Measurements from ENCODE around the gene STPG1.

STPG1 gene

GRCh38 chr1:24426744-24427544 lies 13.4 kb upstream of the STPG1 start:
- DNase-seq, result no peak

- DNase-seq, result no peak
These were observed 12.3 kb upstream of the STPG1 start for GRCh38 chr1:24425922-24426321.

- DNase-seq, result no peak
These were observed 11.9 kb upstream of the STPG1 start for GRCh38 chr1:24425441-24425840.

GRCh38 chr1:24424990-24425389 lies 11.4 kb upstream of the STPG1 start:
- DNase-seq, result no peak

GRCh38 chr1:24424207-24424606 lies 10.6 kb upstream of the STPG1 start:
- no peak for DNase-seq

GRCh38 chr1:24421502-24421901 lies 7.9 kb upstream of the STPG1 start:
- no peak for DNase-seq

GRCh38 chr1:24420547-24420946 lies 7.0 kb upstream of the STPG1 start:
- DNase-seq, result no peak

GRCh38 chr1:24418898-24419628 lies 5.5 kb upstream of the STPG1 start:
- DNase-seq, result peak; percentile 22

GRCh38 chr1:24417681-24418080 lies 4.1 kb upstream of the STPG1 start:
- no peak for DNase-seq

GRCh38 chr1:24416666-24417391 lies 3.2 kb upstream of the STPG1 start:
- no peak for DNase-seq

GRCh38 chr1:24415910-24416665 lies 2.5 kb upstream of the STPG1 start:
- DNase-seq, result no peak

- peak; percentile 97 for DNase-seq
These were observed 1.8 kb upstream of the STPG1 start, which contains the start of gene NIPAL3 for GRCh38 chr1:24415334-24415909. TSS of gene NIPAL3 (plus strand) at chr1:24415802. CDS start at chr1:24419548, 3,746 bp downstream.

GRCh38 chr1:24414775-24415333 lies 1.3 kb upstream of the STPG1 start:
- DNase-seq, result no peak

GRCh38 chr1:24412408-24412807 lies 1.2 kb downstream of the STPG1 start:
- DNase-seq, result no peak

- DNase-seq, result no peak
These were observed 1.6 kb downstream of the STPG1 start for GRCh38 chr1:24411963-24412362.

- no peak for DNase-seq
These were observed 2.8 kb downstream of the STPG1 start for GRCh38 chr1:24410750-24411149.

- DNase-seq, result no peak
These were observed 4.0 kb downstream of the STPG1 start for GRCh38 chr1:24409535-24409934.

- DNase-seq, result no peak
These were observed 6.8 kb downstream of the STPG1 start for GRCh38 chr1:24406788-24407187.

GRCh38 chr1:24403806-24404205 lies 9.8 kb downstream of the STPG1 start:
- DNase-seq, result no peak

GRCh38 chr1:24400065-24400464 lies 13.5 kb downstream of the STPG1 start:
- DNase-seq, result no peak

- no peak for DNase-seq
These were observed 19.7 kb downstream of the STPG1 start for GRCh38 chr1:24393892-24394291.
